Measurements from ENCODE around the gene AIG1. TPM values are rescaled to one million over a fixed set of nuclear protein-coding genes. Genes with fewer than 3 reads are reported as not detected.

AIG1 gene
- total RNA-seq, 2 experiments from 2014 or later = 16.1 to 20.0 TPM

- POLR2A ChIA-PET = no interaction called here
- CTCF ChIA-PET = interaction anchor here (1.0 kb wide), 1 partner anchor 115 kb away, joined by 3 read pairs; no protein-coding TSS in a partner anchor
- Mint-ChIP-seq H3K36me3 (ENCODE audit: low read depth) (peaks cover 53% of the 10 kb centered on the region), H3K4me1 (ENCODE audit: low read depth) (peaks cover 47% of the 10 kb centered on the region), H3K27me3 (no peaks in the 10 kb centered on the region), H3K9me3 (peaks cover 27% of the 10 kb centered on the region), H3K27ac (no peak overlapping the region), H3K4me3 (no peak overlapping the region)
- DNase-seq (no peak), ATAC-seq (no peak)
- intact Hi-C loops (cut with micrococcal nuclease) = no loop called here
- no peak for TF ChIP-seq CTCF (IDR thresholded peaks at IDR 0.05)
Measured at GRCh38 chr6:143141442-143141841, 80.8 kb downstream of the AIG1 start.

- POLR2A ChIA-PET = interaction anchor here (1.0 kb wide), 1 partner anchor 8 kb away, joined by 3 read pairs; no protein-coding TSS in a partner anchor
- H3K27ac Mint-ChIP-seq = no peak overlapping the region
- TF ChIP-seq CTCF (IDR thresholded peaks at IDR 0.05) = no peak
- H3K4me1 Mint-ChIP-seq (ENCODE audit: low read depth) = peaks cover 10% of the 10 kb centered on the region
- peaks cover 2% of the 10 kb centered on the region for H3K9me3 Mint-ChIP-seq
- DNase-seq (no peak), ATAC-seq (peak; percentile 39)
- H3K4me3 Mint-ChIP-seq = no peak overlapping the region
- no peaks in the 10 kb centered on the region for H3K27me3 Mint-ChIP-seq
- CTCF ChIA-PET = interaction anchor here (1.4 kb wide), 1 partner anchor 454 kb away, joined by 3 read pairs; no protein-coding TSS in a partner anchor
- intact Hi-C loops (cut with micrococcal nuclease) = no loop called here
- H3K36me3 Mint-ChIP-seq (ENCODE audit: low read depth) = peaks cover 19% of the 10 kb centered on the region
Measured at GRCh38 chr6:143146186-143146851, 85.6 kb downstream of the AIG1 start.

- H3K36me3 Mint-ChIP-seq (ENCODE audit: low read depth) = peaks cover 13% of the 10 kb centered on the region
Measured at GRCh38 chr6:143149771-143150170, 89.1 kb downstream of the AIG1 start.

GRCh38 chr6:143150281-143150680, 89.6 kb downstream of the AIG1 start:
- no peak for TF ChIP-seq CTCF (IDR thresholded peaks at IDR 0.05)
- Mint-ChIP-seq H3K9me3 (no peaks in the 10 kb centered on the region), H3K27me3 (no peaks in the 10 kb centered on the region), H3K36me3 (ENCODE audit: low read depth) (peaks cover 13% of the 10 kb centered on the region), H3K27ac (no peak overlapping the region), H3K4me1 (ENCODE audit: low read depth) (peaks cover 7% of the 10 kb centered on the region), H3K4me3 (no peak overlapping the region)
- CTCF ChIA-PET = interaction anchor here (1.3 kb wide), 1 partner anchor 14 kb away, joined by 3 read pairs; no protein-coding TSS in a partner anchor
- POLR2A ChIA-PET = interaction anchor here (1.0 kb wide), 1 partner anchor 8 kb away, joined by 3 read pairs; no protein-coding TSS in a partner anchor
- ATAC-seq = no peak
- intact Hi-C loops (cut with micrococcal nuclease) = no loop called here
- DNase-seq = no peak

More at GRCh38 chr6:143149771-143150170, 89.1 kb downstream of the AIG1 start:
- no peak for TF ChIP-seq CTCF (IDR thresholded peaks at IDR 0.05)
- intact Hi-C loops (cut with micrococcal nuclease) = no loop called here
- H3K9me3 Mint-ChIP-seq = no peaks in the 10 kb centered on the region
- H3K4me3 Mint-ChIP-seq = no peak overlapping the region
- ATAC-seq = no peak
- CTCF ChIA-PET = interaction anchor here (1.3 kb wide), 1 partner anchor 15 kb away, joined by 3 read pairs; no protein-coding TSS in a partner anchor
- no peaks in the 10 kb centered on the region for H3K27me3 Mint-ChIP-seq
- peaks cover 7% of the 10 kb centered on the region for H3K4me1 Mint-ChIP-seq (ENCODE audit: low read depth)
- POLR2A ChIA-PET = interaction anchor here (1.0 kb wide), 1 partner anchor 9 kb away, joined by 3 read pairs; no protein-coding TSS in a partner anchor
- no peak for DNase-seq
- no peak overlapping the region for H3K27ac Mint-ChIP-seq

- Mint-ChIP-seq H3K27me3 (no peaks in the 10 kb centered on the region), H3K27ac (no peak overlapping the region)
Measured at GRCh38 chr6:143151381-143151780, 90.7 kb downstream of the AIG1 start.

More at GRCh38 chr6:143151381-143151780, 90.7 kb downstream of the AIG1 start:
- no peaks in the 10 kb centered on the region for H3K9me3 Mint-ChIP-seq
- DNase-seq (no peak), ATAC-seq (no peak)
- H3K4me3 Mint-ChIP-seq = no peak overlapping the region
- peaks cover 11% of the 10 kb centered on the region for H3K36me3 Mint-ChIP-seq (ENCODE audit: low read depth)
- ChIA-PET CTCF (no interaction called here), POLR2A (no interaction called here)
- peaks cover 4% of the 10 kb centered on the region for H3K4me1 Mint-ChIP-seq (ENCODE audit: low read depth)
- TF ChIP-seq CTCF (IDR thresholded peaks at IDR 0.05) = no peak
- intact Hi-C loops (cut with micrococcal nuclease) = no loop called here

Measured in activated CD8-positive, alpha-beta T cell treated with anti-CD3 and anti-CD28 coated beads for 36 hours (primary cell).